ENCODE data around the gene SBF2.

SBF2 gene

DNA sequence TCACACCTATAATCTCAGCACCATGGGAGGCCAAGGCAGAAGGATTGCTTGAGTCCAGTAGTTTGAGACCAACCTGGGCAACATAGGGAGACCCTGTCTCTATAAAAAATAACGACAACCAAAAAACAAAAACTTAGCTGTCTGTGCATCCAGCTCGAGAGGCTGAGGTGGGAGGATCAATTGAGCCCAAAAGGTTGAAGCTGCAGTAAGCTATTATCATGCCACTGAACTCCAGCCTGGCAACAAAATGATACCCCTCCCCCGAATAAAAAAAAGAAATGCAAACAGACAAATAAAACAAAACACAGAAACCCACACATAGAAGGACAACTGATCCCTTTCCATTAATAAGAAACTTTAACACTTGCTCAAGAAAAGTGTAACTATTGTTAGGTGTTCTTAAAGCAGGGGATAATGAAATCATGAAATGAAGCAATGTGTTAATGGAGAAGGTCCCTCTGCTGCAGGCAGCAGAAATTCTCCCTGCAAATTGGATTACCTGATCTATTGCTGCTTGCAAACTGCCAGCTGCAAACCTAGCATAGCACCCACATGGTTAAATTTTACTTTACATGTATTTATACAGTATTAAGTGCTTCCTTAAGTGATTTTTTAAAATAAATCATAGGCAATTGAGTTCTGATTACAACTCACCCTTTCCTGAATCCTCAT is 226.3 kb downstream of the SBF2 start:
- Histone ChIP-seq H3K4me3 (ENCODE audit: insufficient read depth in 1 of 2, low read depth in 1 of 2, low read length in 2 of 2) (no peak overlapping the region), H3K27me3 (ENCODE audit: control insufficient read depth in 1 of 2, insufficient read depth in 1 of 2, low read length in 2 of 2) (no peaks in the 10 kb centered on the region), H2BK15ac (ENCODE audit: low read depth, poor library complexity, severe bottlenecking) (no peak overlapping the region), H3K14ac (ENCODE audit: low read length in 2 of 2) (no peak overlapping the region), H2BK12ac (ENCODE audit: low read length in 2 of 2) (no peak overlapping the region), H2AK5ac (ENCODE audit: low read length, severe bottlenecking) (no peak overlapping the region), H3K4me2 (ENCODE audit: low read length, poor library complexity, severe bottlenecking) (no peak overlapping the region), H2BK120ac (ENCODE audit: low read depth, low read length) (no peak overlapping the region), H2BK5ac (ENCODE audit: low read depth, low read length, poor library complexity, severe bottlenecking) (no peak overlapping the region), H4K8ac (ENCODE audit: low read length) (no peak overlapping the region), H3K18ac (ENCODE audit: low read depth in 1 of 2, low read length in 2 of 2) (no peak overlapping the region), H3K9ac (ENCODE audit: low read length) (no peak overlapping the region), H4K91ac (ENCODE audit: low read length) (no peak overlapping the region), H3K79me1 (replicated peaks; ENCODE audit: low read length, poor library complexity, severe bottlenecking) (peaks cover 5% of the 10 kb centered on the region), H3K4me1 (ENCODE audit: control insufficient read depth, insufficient read depth, low read depth, low read length) (no peaks in the 10 kb centered on the region), H3K36me3 (ENCODE audit: control insufficient read depth in 1 of 2, insufficient read depth in 2 of 2, low read depth in 1 of 2, low read length in 2 of 2) (no peaks in the 10 kb centered on the region), H3K9me3 (ENCODE audit: control insufficient read depth, low read length) (peaks cover 3% of the 10 kb centered on the region), H2AFZ (ENCODE audit: low read depth, low read length) (no peak overlapping the region), H3K4ac (ENCODE audit: low read depth in 1 of 2, low read length in 2 of 2) (no peak overlapping the region), H3K23ac (ENCODE audit: low read length in 2 of 2) (no peak overlapping the region), H3K27ac (ENCODE audit: low read length, poor library complexity, severe bottlenecking) (no peak overlapping the region)
- no peak for DNase-seq
- 84% methylated on average over 3 of the region's 3 CpGs for WGBS

DNA sequence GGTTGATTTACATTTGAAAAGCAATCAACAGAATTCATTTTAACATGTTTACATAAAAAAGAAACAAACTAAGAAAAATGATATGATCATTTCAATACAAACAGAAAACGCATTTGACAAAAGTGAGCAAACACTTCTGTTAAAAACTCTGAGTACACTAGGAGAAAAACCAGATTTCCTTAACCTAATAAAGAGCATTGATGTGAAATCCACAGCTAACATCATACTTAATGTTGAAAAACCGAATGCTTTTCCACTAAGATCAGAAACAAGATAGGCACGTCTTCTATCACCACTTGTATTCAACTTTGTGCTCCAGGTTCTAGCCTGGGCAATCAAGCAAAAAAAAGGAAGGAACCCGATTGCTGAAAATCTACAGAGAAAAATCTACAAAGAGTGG is 227.6 kb downstream of the SBF2 start:
- no peak overlapping the region for H3K4ac ChIP-seq (ENCODE audit: low read depth in 1 of 2, low read length in 2 of 2)
- H3K23ac ChIP-seq (ENCODE audit: low read length in 2 of 2) = no peak overlapping the region
- no peak overlapping the region for H2BK5ac ChIP-seq (ENCODE audit: low read depth, low read length, poor library complexity, severe bottlenecking)
- no peak overlapping the region for H2BK12ac ChIP-seq (ENCODE audit: low read length in 2 of 2)
- H3K79me1 ChIP-seq (replicated peaks; ENCODE audit: low read length, poor library complexity, severe bottlenecking) = peaks cover 11% of the 10 kb centered on the region
- no peak overlapping the region for H3K9ac ChIP-seq (ENCODE audit: low read length)
- no peak overlapping the region for H2AK5ac ChIP-seq (ENCODE audit: low read length, severe bottlenecking)
- 66% methylated on average over 3 of the region's 4 CpGs for WGBS
- no peak overlapping the region for H3K27ac ChIP-seq (ENCODE audit: low read length, poor library complexity, severe bottlenecking)
- no peak overlapping the region for H2BK120ac ChIP-seq (ENCODE audit: low read depth, low read length)
- no peaks in the 10 kb centered on the region for H3K4me1 ChIP-seq (ENCODE audit: control insufficient read depth, insufficient read depth, low read depth, low read length)
- no peak overlapping the region for H3K14ac ChIP-seq (ENCODE audit: low read length in 2 of 2)
- H3K4me2 ChIP-seq (ENCODE audit: low read length, poor library complexity, severe bottlenecking) = no peak overlapping the region
- H3K27me3 ChIP-seq (ENCODE audit: control insufficient read depth in 1 of 2, insufficient read depth in 1 of 2, low read length in 2 of 2) = no peaks in the 10 kb centered on the region
- no peak overlapping the region for H3K18ac ChIP-seq (ENCODE audit: low read depth in 1 of 2, low read length in 2 of 2)
- H2AFZ ChIP-seq (ENCODE audit: low read depth, low read length) = no peak overlapping the region
- H4K8ac ChIP-seq (ENCODE audit: low read length) = no peak overlapping the region
- H2BK15ac ChIP-seq (ENCODE audit: low read depth, poor library complexity, severe bottlenecking) = no peak overlapping the region
- H3K4me3 ChIP-seq (ENCODE audit: insufficient read depth in 1 of 2, low read depth in 1 of 2, low read length in 2 of 2) = no peak overlapping the region
- DNase-seq = no peak
- H4K91ac ChIP-seq (ENCODE audit: low read length) = no peak overlapping the region
- no peaks in the 10 kb centered on the region for H3K36me3 ChIP-seq (ENCODE audit: control insufficient read depth in 1 of 2, insufficient read depth in 2 of 2, low read depth in 1 of 2, low read length in 2 of 2)
- H3K9me3 ChIP-seq (ENCODE audit: control insufficient read depth, low read length) = peaks cover 8% of the 10 kb centered on the region

DNA sequence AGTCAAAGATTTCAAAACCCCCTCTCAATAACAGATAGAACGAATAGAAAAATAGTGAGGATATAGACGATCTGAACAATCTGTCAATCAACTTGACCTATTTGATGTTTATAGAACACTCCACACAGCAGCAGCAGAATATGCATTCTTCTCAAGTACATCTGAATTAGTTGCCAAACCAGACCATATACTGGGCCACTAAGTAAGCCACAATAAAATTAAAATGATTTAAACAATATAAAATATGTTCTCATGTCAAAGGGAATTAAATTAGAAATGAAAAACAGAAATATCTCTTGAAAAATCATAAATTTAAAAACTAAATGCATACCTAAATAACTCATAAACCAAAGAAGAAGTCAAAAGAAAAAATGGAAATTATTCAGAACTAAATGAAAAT is 229.2 kb downstream of the SBF2 start:
- H3K4me1 ChIP-seq (ENCODE audit: control insufficient read depth, insufficient read depth, low read depth, low read length) = no peaks in the 10 kb centered on the region

DNA sequence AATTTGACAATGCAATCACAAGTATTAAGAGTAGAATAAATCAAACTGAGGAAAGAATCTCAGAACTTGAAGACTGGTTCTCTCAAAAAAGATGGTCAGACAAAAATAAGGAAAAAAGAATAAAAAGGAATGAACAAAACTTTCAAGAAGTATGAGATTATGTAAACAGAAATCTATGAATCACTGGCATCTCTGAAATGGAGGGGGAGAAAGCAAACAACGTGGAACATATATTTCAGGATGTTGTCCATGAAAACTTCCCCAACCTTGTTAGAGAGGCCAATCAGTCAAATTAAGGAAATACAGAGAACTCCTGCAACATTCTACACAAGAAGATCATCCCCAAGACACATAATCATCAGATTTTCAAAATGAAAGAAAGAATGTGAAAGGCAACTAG is 235.7 kb downstream of the SBF2 start:
- Histone ChIP-seq H3K36me3 (ENCODE audit: control insufficient read depth in 1 of 2, insufficient read depth in 2 of 2, low read depth in 1 of 2, low read length in 2 of 2) (no peaks in the 10 kb centered on the region), H2AK5ac (ENCODE audit: low read length, severe bottlenecking) (no peak overlapping the region), H3K9ac (ENCODE audit: low read length) (no peak overlapping the region), H3K79me1 (replicated peaks; ENCODE audit: low read length, poor library complexity, severe bottlenecking) (peaks cover 34% of the 10 kb centered on the region), H2BK12ac (ENCODE audit: low read length in 2 of 2) (no peak overlapping the region), H3K4me3 (ENCODE audit: insufficient read depth in 1 of 2, low read depth in 1 of 2, low read length in 2 of 2) (no peak overlapping the region), H3K27me3 (ENCODE audit: control insufficient read depth in 1 of 2, insufficient read depth in 1 of 2, low read length in 2 of 2) (no peaks in the 10 kb centered on the region), H2BK15ac (ENCODE audit: low read depth, poor library complexity, severe bottlenecking) (no peak overlapping the region), H3K4ac (ENCODE audit: low read depth in 1 of 2, low read length in 2 of 2) (no peak overlapping the region), H3K9me3 (ENCODE audit: control insufficient read depth, low read length) (peaks cover 44% of the 10 kb centered on the region), H3K4me2 (ENCODE audit: low read length, poor library complexity, severe bottlenecking) (no peak overlapping the region), H2BK120ac (ENCODE audit: low read depth, low read length) (no peak overlapping the region), H3K18ac (ENCODE audit: low read depth in 1 of 2, low read length in 2 of 2) (no peak overlapping the region), H2AFZ (ENCODE audit: low read depth, low read length) (no peak overlapping the region), H3K27ac (ENCODE audit: low read length, poor library complexity, severe bottlenecking) (no peak overlapping the region), H4K91ac (ENCODE audit: low read length) (no peak overlapping the region), H3K4me1 (ENCODE audit: control insufficient read depth, insufficient read depth, low read depth, low read length) (no peaks in the 10 kb centered on the region), H3K23ac (ENCODE audit: low read length in 2 of 2) (no peak overlapping the region), H2BK5ac (ENCODE audit: low read depth, low read length, poor library complexity, severe bottlenecking) (no peak overlapping the region), H4K8ac (ENCODE audit: low read length) (no peak overlapping the region), H3K14ac (ENCODE audit: low read length in 2 of 2) (no peak overlapping the region)
- WGBS = no CpG with 5 or more reads among the region's 1 CpG
- DNase-seq = no peak

More for the DNA sequence above, 229.2 kb downstream of the SBF2 start:
- Histone ChIP-seq H2AK5ac (ENCODE audit: low read length, severe bottlenecking) (no peak overlapping the region), H3K4ac (ENCODE audit: low read depth in 1 of 2, low read length in 2 of 2) (no peak overlapping the region), H2BK12ac (ENCODE audit: low read length in 2 of 2) (no peak overlapping the region), H3K4me3 (ENCODE audit: insufficient read depth in 1 of 2, low read depth in 1 of 2, low read length in 2 of 2) (no peak overlapping the region), H3K9me3 (ENCODE audit: control insufficient read depth, low read length) (peaks cover 14% of the 10 kb centered on the region), H3K23ac (ENCODE audit: low read length in 2 of 2) (no peak overlapping the region), H3K79me1 (replicated peaks; ENCODE audit: low read length, poor library complexity, severe bottlenecking) (peaks cover 12% of the 10 kb centered on the region), H3K27me3 (ENCODE audit: control insufficient read depth in 1 of 2, insufficient read depth in 1 of 2, low read length in 2 of 2) (no peaks in the 10 kb centered on the region), H2BK15ac (ENCODE audit: low read depth, poor library complexity, severe bottlenecking) (no peak overlapping the region), H3K14ac (ENCODE audit: low read length in 2 of 2) (no peak overlapping the region), H2AFZ (ENCODE audit: low read depth, low read length) (no peak overlapping the region), H3K36me3 (ENCODE audit: control insufficient read depth in 1 of 2, insufficient read depth in 2 of 2, low read depth in 1 of 2, low read length in 2 of 2) (no peaks in the 10 kb centered on the region), H2BK120ac (ENCODE audit: low read depth, low read length) (no peak overlapping the region), H3K18ac (ENCODE audit: low read depth in 1 of 2, low read length in 2 of 2) (no peak overlapping the region), H3K4me2 (ENCODE audit: low read length, poor library complexity, severe bottlenecking) (no peak overlapping the region), H3K9ac (ENCODE audit: low read length) (no peak overlapping the region), H4K91ac (ENCODE audit: low read length) (no peak overlapping the region), H2BK5ac (ENCODE audit: low read depth, low read length, poor library complexity, severe bottlenecking) (no peak overlapping the region), H4K8ac (ENCODE audit: low read length) (no peak overlapping the region), H3K27ac (ENCODE audit: low read length, poor library complexity, severe bottlenecking) (no peak overlapping the region)
- WGBS = 95% methylated on average over 2 of the region's 2 CpGs
- no peak for DNase-seq

Data from mesenchymal stem cell (in vitro differentiated cells and primary cell).